H1 (cell line): ENCODE data around the gene BAHD1. TPM values are rescaled to one million over a fixed set of nuclear protein-coding genes. Genes with fewer than 3 reads are reported as not detected.
A peak's percentile ranks its signal among the peaks of the same experiment; 100 is the strongest.

Experiments
- CTCF ChIA-PET: fragments of 300-600 bp; sonication (Branson Sonifier 250); formaldehyde crosslinking; loops from one replicate; lab custom pipeline; 2021; ENCODE audit not compliant: partially characterized antibody; lab: Charles Lee
- POLR2A ChIA-PET: fragments of 300-600 bp; sonication (Branson Sonifier 250); formaldehyde crosslinking; loops from one replicate; lab custom pipeline; 2021; ENCODE audit warnings: inconsistent platforms; ENCODE audit not compliant: partially characterized antibody; lab: Charles Lee
- DNase-seq, 2 experiments: peaks; one replicate each; pipeline versions ENCODE4 v3.0.0 to v3.0.0-alpha.2; 2010 to 2022; ENCODE audit warnings: low spot score in 2 of 2, low read depth in 1 of 2, mixed read lengths in 1 of 2
- FAIRE-seq: peaks from 2 replicates; lab custom pipeline; 2011; peaks lifted over from hg19 to GRCh38; lab: Jason Lieb, UNC
- H2AFZ ChIP-seq: 2 replicates; pipeline ENCODE4 v1.8.1; 2012; ENCODE audit warnings: low read length, inconsistent platforms
- H2AK5ac ChIP-seq: 2 replicates; pipeline ENCODE4 v1.6.1; 2013; ENCODE audit warnings: low read depth, low read length
- H2BK120ac ChIP-seq: replicated peaks from 2 replicates; pipeline ENCODE3; 2013; ENCODE audit warnings: low read depth, low read length, inconsistent platforms
- H2BK12ac ChIP-seq: 2 replicates; pipeline ENCODE4 v1.6.1; 2013; ENCODE audit warnings: low read depth, low read length
- H2BK15ac ChIP-seq: 2 replicates; pipeline ENCODE4 v1.6.1; 2013; ENCODE audit warnings: low read length
- H2BK20ac ChIP-seq: 2 replicates; pipeline ENCODE4 v1.6.1; 2013; ENCODE audit warnings: low read length
- H2BK5ac ChIP-seq: 2 replicates; pipeline ENCODE4 v1.6.1; 2013; ENCODE audit warnings: low read depth, low read length
- H3K14ac ChIP-seq: 2 replicates; pipeline ENCODE4 v1.6.1; 2013; ENCODE audit warnings: inconsistent platforms; ENCODE audit not compliant: insufficient read length
- H3K18ac ChIP-seq: 2 replicates; pipeline ENCODE4 v1.6.1; 2013; ENCODE audit warnings: low read length; ENCODE audit errors: extremely low read depth
- H3K23ac ChIP-seq: 2 replicates; pipeline ENCODE4 v1.6.1; 2013; ENCODE audit warnings: inconsistent platforms; ENCODE audit not compliant: insufficient read length
- H3K23me2 ChIP-seq: 2 replicates; pipeline ENCODE4 v1.6.1; 2013; ENCODE audit warnings: low read depth, low read length
- H3K27ac ChIP-seq: 2 replicates; pipeline ENCODE4 v1.6.1; 2011; ENCODE audit warnings: low read depth, low read length, inconsistent platforms
- H3K27me3 ChIP-seq, 4 experiments: replicated peaks in 1 of 4; 1 replicate in 1 of 4; 2 replicates in 3 of 4; pipeline versions ENCODE4 v1.6.1 to v1.8.1; 2011 to 2013; ENCODE audit warnings: low read length in 3 of 4, mild to moderate bottlenecking in 3 of 4, inconsistent platforms in 2 of 4, mixed read lengths in 2 of 4, moderate library complexity in 1 of 4; ENCODE audit not compliant: control insufficient read depth in 3 of 4, insufficient read depth in 3 of 4; ENCODE audit errors: extremely low read depth in 1 of 4
- H3K36me3 ChIP-seq, 4 experiments: 2 replicates each; pipeline versions ENCODE4 v1.6.1 to v1.8.1; 2011 to 2013; ENCODE audit warnings: mild to moderate bottlenecking in 4 of 4, low read length in 3 of 4, moderate library complexity in 2 of 4, control low read depth in 1 of 4, inconsistent platforms in 1 of 4; ENCODE audit not compliant: insufficient read depth in 4 of 4, control insufficient read depth in 2 of 4
- H3K4ac ChIP-seq: replicated peaks from 2 replicates; pipeline ENCODE3; 2013; ENCODE audit warnings: low read length, low read depth, mixed read lengths, inconsistent platforms; ENCODE audit not compliant: insufficient read length
- H3K4me1 ChIP-seq, 4 experiments: replicated peaks in 1 of 4; 1 replicate in 1 of 4; 2 replicates in 3 of 4; pipeline versions ENCODE4 v1.6.1 to v1.8.1; 2011 to 2013; ENCODE audit warnings: low read length in 3 of 4, inconsistent platforms in 2 of 4, mixed read lengths in 1 of 4; ENCODE audit not compliant: insufficient read depth in 4 of 4, control insufficient read depth in 3 of 4
- H3K4me2 ChIP-seq, 2 experiments: 2 replicates each; pipeline versions ENCODE4 v1.6.1 to v1.8.1; 2011 to 2013; ENCODE audit warnings: low read depth in 2 of 2, low read length in 2 of 2, control low read depth in 1 of 2, inconsistent platforms in 1 of 2, mild to moderate bottlenecking in 1 of 2; ENCODE audit not compliant: insufficient read depth in 1 of 2
- H3K4me3 ChIP-seq, 4 experiments: fragments of 200-600, 300-600 bp in 1 of 4; sonication (generic), shearing (Covaris generic), sonication (Bioruptor Twin) in 1 of 4; 2 replicates each; pipeline versions ENCODE4 v1.5.1 to v1.8.1; 2011 to 2016; ENCODE audit warnings: low read length in 4 of 4, low read depth in 3 of 4, control low read depth in 2 of 4, inconsistent platforms in 2 of 4, mild to moderate bottlenecking in 2 of 4, mixed read lengths in 1 of 4, moderate library complexity in 1 of 4; ENCODE audit not compliant: insufficient read depth in 2 of 4; ENCODE audit errors: extremely low read depth in 1 of 4
- H3K56ac ChIP-seq: replicated peaks from 2 replicates; pipeline ENCODE3; 2013; ENCODE audit warnings: low read depth, mild to moderate bottlenecking, mixed read lengths, low read length, inconsistent platforms; ENCODE audit not compliant: insufficient read length
- H3K79me1 ChIP-seq: 2 replicates; pipeline ENCODE4 v1.6.1; 2013; ENCODE audit warnings: low read depth, low read length, control low read depth
- H3K79me2 ChIP-seq, 2 experiments: 2 replicates each; pipeline versions ENCODE4 v1.6.1 to v1.8.1; 2012 to 2013; ENCODE audit warnings: low read length in 2 of 2, mild to moderate bottlenecking in 2 of 2, inconsistent platforms in 1 of 2; ENCODE audit not compliant: insufficient read depth in 2 of 2, control insufficient read depth in 1 of 2
- H3K9ac ChIP-seq, 4 experiments: replicated peaks in 1 of 4; 1 replicate in 1 of 4; 2 replicates in 3 of 4; pipeline versions ENCODE4 v1.6.1 to v1.8.1; 2011 to 2013; ENCODE audit warnings: low read depth in 3 of 4, low read length in 3 of 4, control low read depth in 2 of 4, mild to moderate bottlenecking in 2 of 4, moderate library complexity in 2 of 4, inconsistent platforms in 1 of 4; ENCODE audit errors: extremely low read depth in 1 of 4
- H3K9me3 ChIP-seq, 2 experiments: 2 replicates each; pipeline versions ENCODE4 v1.6.1 to v1.8.1; 2012 to 2013; ENCODE audit warnings: mild to moderate bottlenecking in 2 of 2, moderate library complexity in 2 of 2, control low read depth in 1 of 2, inconsistent platforms in 1 of 2, low read depth in 1 of 2, low read length in 1 of 2, mixed read lengths in 1 of 2; ENCODE audit not compliant: insufficient read depth in 2 of 2
- H4K20me1 ChIP-seq, 2 experiments: replicated peaks in 1 of 2; 2 replicates each; pipeline versions ENCODE3 to v1.8.1; 2011 to 2013; ENCODE audit warnings: inconsistent platforms in 2 of 2, low read length in 2 of 2, mild to moderate bottlenecking in 1 of 2; ENCODE audit not compliant: insufficient read depth in 2 of 2, control insufficient read depth in 1 of 2
- H4K5ac ChIP-seq: 2 replicates; pipeline ENCODE4 v1.6.1; 2013; ENCODE audit warnings: low read length, low read depth, mixed read lengths, inconsistent platforms; ENCODE audit not compliant: insufficient read length
- H4K8ac ChIP-seq: 2 replicates; pipeline ENCODE4 v1.8.0; 2013; ENCODE audit warnings: mild to moderate bottlenecking, moderate library complexity, low read length, inconsistent platforms; ENCODE audit not compliant: insufficient read depth; ENCODE audit errors: extremely low read depth
- H4K91ac ChIP-seq: replicated peaks from 2 replicates; pipeline ENCODE3; 2013; ENCODE audit warnings: low read length, mixed read lengths, inconsistent platforms; ENCODE audit not compliant: insufficient read length
- CTCF ChIP-seq, 3 experiments: IDR thresholded peaks; 1 replicate in 2 of 3; 2 replicates in 1 of 3; pipeline versions ENCODE4 v1.5.1 to v1.6.1; 2011; ENCODE audit warnings: low read length in 3 of 3, mild to moderate bottlenecking in 3 of 3, inconsistent platforms in 2 of 3, low read depth in 1 of 3, moderate library complexity in 1 of 3; ENCODE audit not compliant: insufficient read depth in 1 of 3; ENCODE audit errors: control extremely low read depth in 1 of 3
- NRF1 ChIP-seq: IDR thresholded peaks from 2 replicates; pipeline ENCODE4 v1.6.1; 2011; ENCODE audit warnings: mild to moderate bottlenecking, low read depth, low read length, improper control_type of control experiment
- RBBP5 ChIP-seq: IDR thresholded peaks from 2 replicates; pipeline ENCODE4 v1.7.1; 2012; ENCODE audit warnings: low read depth, mild to moderate bottlenecking, inconsistent platforms, low read length, moderate library complexity, borderline replicate concordance
- SIN3A ChIP-seq, 2 experiments: IDR thresholded peaks in 1 of 2; conservative IDR thresholded peaks in 1 of 2; 2 replicates each; pipeline ENCODE4 v1.6.1; 2011 to 2012; ENCODE audit warnings: low read length in 2 of 2, improper control_type of control experiment in 1 of 2, low read depth in 1 of 2, mild to moderate bottlenecking in 1 of 2
- SP4 ChIP-seq: IDR thresholded peaks from 2 replicates; pipeline ENCODE4 v1.6.1; 2012; ENCODE audit warnings: low read length, inconsistent platforms
- TBP ChIP-seq: IDR thresholded peaks from 2 replicates; pipeline ENCODE4 v1.6.1; 2011; ENCODE audit warnings: low read depth, low read length, improper control_type of control experiment
- WGBS, 2 experiments: shearing (Covaris generic) in 1 of 2; methylation state at CpG; one replicate each; pipeline versions ENCODE4 v1.1.6 to v1.1.7; 2013 to 2015; ENCODE audit warnings: low lambda C conversion rate in 2 of 2, mixed read lengths in 2 of 2, inconsistent platforms in 1 of 2, low coverage in 1 of 2, missing lambda C conversion rate in 1 of 2; ENCODE audit not compliant: insufficient replicate concordance in 2 of 2, insufficient coverage in 1 of 2, insufficient read length in 1 of 2; ENCODE audit errors: extremely low coverage in 1 of 2, missing lambda C conversion rate in 1 of 2; 5-methylcytosine and 5-hydroxymethylcytosine counted together
- polyA plus RNA-seq, 7 experiments: library from polyadenylated mRNA; depleted of rRNA in 3 of 7; stranded (reverse) in 5 of 7; unstranded in 2 of 7; fragments of >200 nt in 5 of 7; fragments of 200-250 nt in 2 of 7; gene quantifications; 1 replicate in 5 of 7; 2 replicates in 1 of 7; 4 replicates in 1 of 7; pipeline versions ENCODE4 v1.2.1 to v1.2.3, GENCODE V29; 2011 to 2013; ENCODE audit warnings: missing spikeins in 2 of 7, mixed read lengths in 2 of 7
- total RNA-seq: library from RNA; stranded (reverse); fragmentation: NEBNext Ultra II Directional; extraction: Animal tissue kit (Norgen Biotek cat#: 25700); gene quantifications from 2 replicates; pipeline ENCODE4 v1.2.1, GENCODE V29; 2021

Gene BAHD1
- total and polyA plus RNA-seq, 2 of the 8 experiments (the other 6 are each of a cell fraction or from before 2014, with no cell fraction given), result 15.0 to 38.9 TPM

GRCh38 chr15:40441565-40442531 is 1.1 kb downstream of the BAHD1 start:
- no peak overlapping the region for H3K27ac ChIP-seq
- H4K5ac ChIP-seq, result no peak overlapping the region
- peaks cover 28 to 50% (median 38%) of the 10 kb centered on the region in 4 experiments for H3K4me1 ChIP-seq
- no peak overlapping the region for H4K91ac ChIP-seq
- no peak overlapping the region for H2BK5ac ChIP-seq
- no peak overlapping the region for H2AK5ac ChIP-seq
- H3K23ac ChIP-seq, result no peak overlapping the region
- WGBS, 2 experiments, result 2% methylated on average over 32 of the region's 119 CpGs; no CpG with 5 or more reads in 1 of the 2 experiments
- peak overlapping the region; percentile 47 to 91 (median 61); a peak in 6 of 7 replicates for H3K9ac ChIP-seq
- H3K79me1 ChIP-seq, result peaks cover 11% of the 10 kb centered on the region; the same call in 1 of the 2 replicates
- H3K56ac ChIP-seq, result no peak overlapping the region
- no peak overlapping the region for H2BK15ac ChIP-seq
- 0 out of 8 replicates have a peak, but pooled peaks cover 0 to 2% (median 0%) of the 10 kb centered on the region in 4 experiments for H3K36me3 ChIP-seq
- CTCF ChIA-PET, result interaction anchor here (0.6 to 3.7 kb wide), 7 partner anchors 9 to 113 kb away, joined by 3 to 24 read pairs (median 6); partner anchors contain the start of gene CHST14
- H3K79me2 ChIP-seq, result peaks cover 33 to 66% of the 10 kb centered on the region in 2 experiments
- H2BK20ac ChIP-seq, result no peak overlapping the region
- H3K27me3 ChIP-seq, result peaks cover 0 to 9% (median 0%) of the 10 kb centered on the region in 4 experiments; a peak in 4 of 7 replicates
- peak overlapping the region; percentile 54 to 84 (median 65) for H3K4me3 ChIP-seq
- no peak overlapping the region for H2AFZ ChIP-seq
- no peak overlapping the region for H2BK120ac ChIP-seq
- no peak overlapping the region for H3K4ac ChIP-seq
- H3K18ac ChIP-seq, result no peak overlapping the region
- no peak overlapping the region for H2BK12ac ChIP-seq
- peak overlapping the region; percentile 61 to 73 for H3K4me2 ChIP-seq
- H4K8ac ChIP-seq, result no peak overlapping the region; the same call in 1 of the 2 replicates
- H4K20me1 ChIP-seq, result peaks cover 35% of the 10 kb centered on the region in 2 experiments
- peaks cover 13% of the 10 kb centered on the region for H3K23me2 ChIP-seq
- no peaks in the 10 kb centered on the region for H3K9me3 ChIP-seq
- POLR2A ChIA-PET, result interaction anchor here (1.1 to 3.3 kb wide), 11 partner anchors 9 to 322 kb away, joined by 3 to 36 read pairs (median 6); partner anchors contain the start of genes CHST14, GCHFR and KNSTRN
- DNase-seq (no peak), FAIRE-seq (no peak)
- no peak overlapping the region for H3K14ac ChIP-seq
- 0 out of 4 replicates have a peak, but pooled peaks of 1 of the 3 experiments have one; percentile 7 for TF ChIP-seq CTCF (IDR thresholded peaks at IDR 0.05; ENCODE audit: control extremely low read depth in 1 of 3, insufficient read depth in 1 of 3, low read depth in 1 of 3, low read length in 3 of 3)
- no peak for TF ChIP-seq TBP
- TF ChIP-seq SIN3A (conservative IDR thresholded peaks at IDR 0.05 in 1 of 2, IDR thresholded peaks at IDR 0.05 in 1 of 2; ENCODE audit: low read depth in 1 of 2, low read length in 2 of 2), result peak in 1 of 2 experiments; percentile 36; a peak in 1 of 4 replicates
- no peak for TF ChIP-seq SP4
- peak; percentile 15; the same call in 1 of the 2 replicates for TF ChIP-seq RBBP5
- no peak for TF ChIP-seq NRF1
